Loucy (cell line): ENCODE data around the gene TGFBRAP1.

Experiments used
- EZH2phosphoT487 ChIP-seq: fragments of 200-600 bp; IDR thresholded peaks from 2 replicates; pipeline ENCODE4 v1.6.1; 2018; ENCODE audit warnings: antibody characterized with exemption, mild to moderate bottlenecking, moderate library complexity, borderline replicate concordance
- TF ChIP-seq, protein P1 (sequence below): fragments of 200-600 bp; sonication (generic); conservative IDR thresholded peaks from 2 replicates; pipeline ENCODE4 v1.5.1; 2014; ENCODE audit warnings: mild to moderate bottlenecking, antibody characterized with exemption, low read length

DNA sequence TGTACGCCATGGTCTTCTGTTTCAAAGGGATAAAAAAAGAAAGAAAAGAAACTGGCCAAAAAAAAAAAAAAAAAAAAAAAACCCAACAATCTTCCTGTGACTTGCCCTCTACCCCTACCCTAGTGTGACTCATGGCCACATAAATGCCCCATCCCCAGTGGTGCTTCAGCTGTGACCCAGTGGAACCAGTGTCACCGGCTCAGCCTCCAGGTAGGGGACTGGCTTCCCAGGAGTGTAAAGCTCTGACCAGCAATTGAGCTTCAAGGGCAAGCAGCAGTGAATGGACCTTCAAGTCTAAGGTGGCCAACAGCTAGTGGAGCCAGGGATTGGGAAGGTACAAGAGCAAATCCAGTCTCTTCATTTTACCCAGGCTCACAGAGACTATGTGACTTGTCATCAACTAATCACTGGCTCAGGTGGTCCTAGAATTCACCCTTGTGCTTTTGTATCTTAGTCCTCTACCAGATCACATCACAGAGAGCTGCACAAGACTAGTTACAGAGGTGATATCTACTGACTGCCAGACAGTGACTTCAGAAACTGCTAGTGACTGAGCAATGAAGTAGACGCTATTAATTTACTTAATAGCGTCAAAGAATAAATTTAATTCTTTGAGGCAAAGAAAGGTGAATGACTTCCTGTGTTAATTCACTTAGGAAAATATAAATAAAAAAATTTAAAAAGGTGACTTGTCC is 1.3 kb upstream of the TGFBRAP1 start:
- no peak for TF ChIP-seq EZH2phosphoT487
- TF ChIP-seq, protein P1, sequence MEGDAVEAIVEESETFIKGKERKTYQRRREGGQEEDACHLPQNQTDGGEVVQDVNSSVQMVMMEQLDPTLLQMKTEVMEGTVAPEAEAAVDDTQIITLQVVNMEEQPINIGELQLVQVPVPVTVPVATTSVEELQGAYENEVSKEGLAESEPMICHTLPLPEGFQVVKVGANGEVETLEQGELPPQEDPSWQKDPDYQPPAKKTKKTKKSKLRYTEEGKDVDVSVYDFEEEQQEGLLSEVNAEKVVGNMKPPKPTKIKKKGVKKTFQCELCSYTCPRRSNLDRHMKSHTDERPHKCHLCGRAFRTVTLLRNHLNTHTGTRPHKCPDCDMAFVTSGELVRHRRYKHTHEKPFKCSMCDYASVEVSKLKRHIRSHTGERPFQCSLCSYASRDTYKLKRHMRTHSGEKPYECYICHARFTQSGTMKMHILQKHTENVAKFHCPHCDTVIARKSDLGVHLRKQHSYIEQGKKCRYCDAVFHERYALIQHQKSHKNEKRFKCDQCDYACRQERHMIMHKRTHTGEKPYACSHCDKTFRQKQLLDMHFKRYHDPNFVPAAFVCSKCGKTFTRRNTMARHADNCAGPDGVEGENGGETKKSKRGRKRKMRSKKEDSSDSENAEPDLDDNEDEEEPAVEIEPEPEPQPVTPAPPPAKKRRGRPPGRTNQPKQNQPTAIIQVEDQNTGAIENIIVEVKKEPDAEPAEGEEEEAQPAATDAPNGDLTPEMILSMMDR = no peak
